Activated T-helper 1 cell treated with anti-CD3 and anti-CD28 coated beads, Interleukin-12 subunit alpha, Interleukin-12 subunit beta, Interleukin-2, Interleukin-4 antibody, amounts not matched to agents 30 ng/mL and 10 ng/mL and 1 ng/mL, durations not matched to agents 14 hours and 24 hours and 36 hours (primary cell): Measurements from ENCODE around the gene NEUROD4. TPM values are rescaled to one million over a fixed set of nuclear protein-coding genes. Genes with fewer than 3 reads are reported as not detected.

Experiments used
- DNase-seq: peaks from one replicate; pipeline ENCODE4 v3.0.0; 2021; ENCODE audit warnings: low spot score
- H3K27ac Mint-ChIP-seq: one replicate; pipeline ENCODE4 v1.8.0; 2021; ENCODE audit warnings: mild to moderate bottlenecking, mixed read lengths
- H3K27me3 Mint-ChIP-seq: one replicate; pipeline ENCODE4 v1.8.0; 2022; ENCODE audit warnings: mild to moderate bottlenecking, moderate library complexity, mixed read lengths; ENCODE audit not compliant: insufficient read depth
- H3K36me3 Mint-ChIP-seq: one replicate; pipeline ENCODE4 v1.8.0; 2021; ENCODE audit warnings: low read depth, mixed read lengths
- H3K4me1 Mint-ChIP-seq: one replicate; pipeline ENCODE4 v1.8.0; 2021; ENCODE audit warnings: low read depth, mixed read lengths
- H3K4me3 Mint-ChIP-seq: one replicate; pipeline ENCODE4 v1.8.0; 2021; ENCODE audit warnings: mild to moderate bottlenecking, moderate library complexity, mixed read lengths
- H3K9me3 Mint-ChIP-seq: one replicate; pipeline ENCODE4 v1.8.0; 2021; ENCODE audit warnings: mixed read lengths
- intact Hi-C: fragments of 100-400 bp; cut with micrococcal nuclease; formaldehyde crosslinking; loops from one replicate; pipeline ENCODE4 v1.15.1; 2024
- total RNA-seq: library from RNA; stranded (reverse); gene quantifications from 2 replicates; pipeline ENCODE4 v1.2.3, GENCODE V29; 2022

NEUROD4 gene
- total RNA-seq, 1 donor from 2014 or later: 0.05 TPM

- no peak overlapping the region for H3K27ac Mint-ChIP-seq
- peaks cover 44% of the 10 kb centered on the region for H3K27me3 Mint-ChIP-seq
- H3K4me3 Mint-ChIP-seq: no peak overlapping the region
- no peaks in the 10 kb centered on the region for H3K36me3 Mint-ChIP-seq
- DNase-seq: no peak
- no peaks in the 10 kb centered on the region for H3K9me3 Mint-ChIP-seq
- intact Hi-C loops: loop anchor here (5.0 kb wide), 1 partner anchor 478 kb away; no protein-coding TSS in a partner anchor
- peaks cover 11% of the 10 kb centered on the region for H3K4me1 Mint-ChIP-seq
These were observed 55.0 kb downstream of the NEUROD4 start for GRCh38 chr12:55074806-55075205.

Other genes with a start within 250 kb of the NEUROD4 start
- gene MUCL1, start 165.5 kb upstream of the NEUROD4 start, total RNA-seq: not detected in 2 replicates
- gene TESPA1, start 35.2 kb upstream of the NEUROD4 start, total RNA-seq: 179 and 181 TPM in 2 replicates
- not detected in 2 replicates for gene OR9K2, start 106.4 kb downstream of the NEUROD4 start, total RNA-seq
- gene OR10A7, start 201.1 kb downstream of the NEUROD4 start, total RNA-seq: not detected in 2 replicates
- gene OR6C74, start 224.6 kb downstream of the NEUROD4 start, total RNA-seq: not detected in 2 replicates